GM21390 (cell line): Measurements from ENCODE around the gene WNK1.
"Not testable (repeated sequence)": the region's sequence is repeated elsewhere in the genome, so short reads cannot be mapped to it uniquely, and the experiment has no call there.

Experiments
- ATAC-seq: cut with Tn5 transposase; IDR thresholded peaks from one replicate; pipeline ENCODE4 v1.9.1; 2021; ENCODE audit not compliant: unreplicated experiment

The WNK1 gene

GRCh38 chr12:905261-906031, 153.1 kb downstream of the WNK1 start:
- no peak for ATAC-seq

- no peak for ATAC-seq
Measured at GRCh38 chr12:906062-906585, 153.7 kb downstream of the WNK1 start.

- ATAC-seq: no peak
Measured at GRCh38 chr12:907413-908185, 155.2 kb downstream of the WNK1 start.

- no peak for ATAC-seq
Measured at GRCh38 chr12:909861-910260, 157.5 kb downstream of the WNK1 start.

GRCh38 chr12:910416-910815, 158.0 kb downstream of the WNK1 start:
- ATAC-seq: no peak

- no peak for ATAC-seq
Measured at GRCh38 chr12:911191-911826, 158.9 kb downstream of the WNK1 start.

GRCh38 chr12:912466-913235, 160.3 kb downstream of the WNK1 start:
- no peak for ATAC-seq

- ATAC-seq: no peak
Measured at GRCh38 chr12:913919-914698, 161.7 kb downstream of the WNK1 start.

GRCh38 chr12:915090-915489, 162.7 kb downstream of the WNK1 start:
- ATAC-seq: no peak

GRCh38 chr12:916240-916639, 163.9 kb downstream of the WNK1 start:
- no peak for ATAC-seq

- no peak for ATAC-seq
Measured at GRCh38 chr12:916712-917445, 164.5 kb downstream of the WNK1 start.

GRCh38 chr12:920676-921075, 168.3 kb downstream of the WNK1 start:
- no peak for ATAC-seq

GRCh38 chr12:922285-922684, 169.9 kb downstream of the WNK1 start:
- ATAC-seq: no peak

- no peak for ATAC-seq
Measured at GRCh38 chr12:926641-927040, 174.3 kb downstream of the WNK1 start.

GRCh38 chr12:931060-931459, 178.7 kb downstream of the WNK1 start:
- ATAC-seq: no peak

GRCh38 chr12:931591-931990, 179.2 kb downstream of the WNK1 start:
- ATAC-seq: no peak

- not testable (repeated sequence) for ATAC-seq
Measured at GRCh38 chr12:935891-936290, 183.5 kb downstream of the WNK1 start.

GRCh38 chr12:936377-937345, 184.3 kb downstream of the WNK1 start:
- ATAC-seq: no peak
